GM12865 (cell line): ENCODE results near the gene ZNF491.

Experiments used
- DNase-seq: peaks from one replicate; pipeline ENCODE4 v3.0.0; 2010; ENCODE audit warnings: low read depth
- H3K4me3 ChIP-seq: 2 replicates; pipeline ENCODE4 v1.5.1; 2011; ENCODE audit warnings: mild to moderate bottlenecking, low read depth, low read length, control low read depth
- TF ChIP-seq, protein P1 (sequence below): IDR thresholded peaks from 2 replicates; pipeline ENCODE4 v1.5.1; 2011; ENCODE audit warnings: low read length, control low read depth, low read depth, inconsistent platforms; ENCODE audit not compliant: insufficient read depth; ENCODE audit errors: missing control alignments

The ZNF491 gene

GRCh38 chr19:11780431-11781020 lies 17.8 kb upstream of the ZNF491 start:
- H3K4me3 ChIP-seq = no peak overlapping the region
- DNase-seq = no peak
- TF ChIP-seq, protein P1, sequence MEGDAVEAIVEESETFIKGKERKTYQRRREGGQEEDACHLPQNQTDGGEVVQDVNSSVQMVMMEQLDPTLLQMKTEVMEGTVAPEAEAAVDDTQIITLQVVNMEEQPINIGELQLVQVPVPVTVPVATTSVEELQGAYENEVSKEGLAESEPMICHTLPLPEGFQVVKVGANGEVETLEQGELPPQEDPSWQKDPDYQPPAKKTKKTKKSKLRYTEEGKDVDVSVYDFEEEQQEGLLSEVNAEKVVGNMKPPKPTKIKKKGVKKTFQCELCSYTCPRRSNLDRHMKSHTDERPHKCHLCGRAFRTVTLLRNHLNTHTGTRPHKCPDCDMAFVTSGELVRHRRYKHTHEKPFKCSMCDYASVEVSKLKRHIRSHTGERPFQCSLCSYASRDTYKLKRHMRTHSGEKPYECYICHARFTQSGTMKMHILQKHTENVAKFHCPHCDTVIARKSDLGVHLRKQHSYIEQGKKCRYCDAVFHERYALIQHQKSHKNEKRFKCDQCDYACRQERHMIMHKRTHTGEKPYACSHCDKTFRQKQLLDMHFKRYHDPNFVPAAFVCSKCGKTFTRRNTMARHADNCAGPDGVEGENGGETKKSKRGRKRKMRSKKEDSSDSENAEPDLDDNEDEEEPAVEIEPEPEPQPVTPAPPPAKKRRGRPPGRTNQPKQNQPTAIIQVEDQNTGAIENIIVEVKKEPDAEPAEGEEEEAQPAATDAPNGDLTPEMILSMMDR = no peak

GRCh38 chr19:11781295-11782057 lies 16.8 kb upstream of the ZNF491 start:
- no peak overlapping the region for H3K4me3 ChIP-seq
- peak; percentile 12 for DNase-seq
- TF ChIP-seq, protein P1 = no peak

GRCh38 chr19:11783767-11784166 lies 14.6 kb upstream of the ZNF491 start:
- TF ChIP-seq, protein P1 = no peak
- DNase-seq = no peak
- no peak overlapping the region for H3K4me3 ChIP-seq

DNA sequence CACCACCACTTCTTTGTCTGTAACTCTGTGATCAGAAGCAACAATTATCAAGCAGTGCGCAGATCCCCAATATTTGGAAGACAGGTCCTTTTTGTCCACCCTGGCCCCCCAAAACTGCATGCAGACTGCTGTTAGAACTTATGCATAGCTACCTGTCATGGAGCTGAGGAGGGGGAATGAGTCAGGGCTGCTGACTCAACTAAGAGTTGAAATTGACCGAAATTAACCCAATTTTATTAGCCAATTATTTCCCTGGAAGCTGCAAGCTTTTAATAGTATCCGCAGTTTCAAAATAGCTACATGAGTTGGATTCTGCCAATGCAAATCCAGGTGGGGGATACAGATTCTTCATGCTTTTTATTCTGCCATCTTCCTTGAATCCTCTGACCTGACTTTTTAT lies 14.0 kb upstream of the ZNF491 start:
- no peak for DNase-seq
- no peak overlapping the region for H3K4me3 ChIP-seq
- TF ChIP-seq, protein P1 = no peak

- TF ChIP-seq, protein P1 = no peak
- H3K4me3 ChIP-seq = no peak overlapping the region
- no peak for DNase-seq
Observed at GRCh38 chr19:11787536-11787935, 10.8 kb upstream of the ZNF491 start.

DNA sequence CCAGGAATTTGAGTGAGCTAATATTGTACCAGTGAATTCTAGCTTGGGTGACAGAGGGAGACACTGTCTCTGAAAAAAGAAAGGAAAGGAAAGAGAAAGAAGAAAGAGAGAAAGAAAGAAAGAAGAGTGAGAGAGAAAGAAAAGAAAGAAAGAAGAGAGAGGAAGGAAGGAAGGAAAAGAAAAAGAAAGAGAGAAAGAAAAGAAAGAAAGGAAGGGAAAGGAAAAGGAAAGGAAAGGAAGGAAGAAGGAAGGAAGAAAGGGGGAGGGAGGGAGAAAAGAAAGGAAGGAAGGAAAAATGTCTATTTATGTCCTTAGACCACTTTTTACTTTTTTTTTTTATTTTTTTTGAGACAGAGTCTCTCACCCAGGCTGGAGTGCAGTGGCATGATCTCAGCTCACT lies 5.4 kb upstream of the ZNF491 start:
- H3K4me3 ChIP-seq = no peak overlapping the region
- DNase-seq = no peak
- TF ChIP-seq, protein P1 = no peak

DNA sequence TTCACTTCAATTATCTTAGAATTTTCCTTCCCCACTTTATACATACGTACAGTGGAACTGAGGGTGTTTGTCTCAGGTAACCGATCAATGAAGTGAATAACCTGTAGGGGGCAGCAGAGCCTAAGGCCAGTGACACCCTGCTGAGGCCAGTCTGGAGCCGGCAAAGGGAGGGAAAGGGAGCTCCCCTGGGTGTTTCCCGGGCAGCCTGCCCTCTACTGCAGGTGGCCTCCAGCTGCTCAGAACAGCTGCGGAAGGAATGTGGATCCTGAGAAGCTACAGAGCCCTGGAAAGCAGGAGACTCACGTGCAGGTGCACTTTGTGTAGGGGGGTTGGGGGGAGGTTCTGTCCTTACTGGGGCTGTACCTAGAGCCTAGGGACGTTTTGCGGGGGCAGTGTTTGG lies 832 bp upstream of the ZNF491 start:
- DNase-seq = peak; percentile 88
- TF ChIP-seq, protein P1 = peak; percentile 77
- H3K4me3 ChIP-seq = peak overlapping the region; percentile 25; the same call in 1 of the 2 replicates
